ENCODE results near the gene SDHB. TPM values are rescaled to one million over a fixed set of nuclear protein-coding genes. Genes with fewer than 3 reads are reported as not detected.
A peak's percentile ranks its signal among the peaks of the same experiment; 100 is the strongest.

Gene SDHB
- total and polyA plus RNA-seq, 2 donors from 2014 or later: 92.0 to 313 TPM

DNA sequence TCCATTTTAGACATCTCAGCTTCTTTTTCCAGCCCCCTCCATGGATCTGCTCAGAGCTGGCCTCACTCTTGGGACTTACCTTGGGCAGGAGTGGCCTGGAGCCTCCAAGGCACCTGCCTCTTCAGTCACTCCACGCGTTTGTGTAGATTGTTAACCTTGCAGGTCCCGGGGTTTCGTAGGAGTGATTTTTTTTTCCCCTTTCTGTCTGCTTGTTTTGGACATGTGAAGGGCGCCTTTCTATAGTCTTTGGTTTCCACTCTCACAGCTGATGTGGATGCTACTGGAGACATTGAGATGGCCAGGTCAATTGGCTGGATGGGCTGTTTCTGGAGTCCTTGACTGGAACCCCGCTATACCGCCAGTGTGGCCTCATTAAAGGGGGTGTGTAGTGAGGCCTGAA lies 2.0 kb upstream of the SDHB start:
- no peaks in the 10 kb centered on the region for H3K27me3 ChIP-seq (ENCODE audit: control insufficient read depth, insufficient read depth, low read length)
- H3K36me3 ChIP-seq (ENCODE audit: control insufficient read depth in 2 of 3, insufficient read depth in 3 of 3, low read length in 3 of 3): no peaks in the 10 kb centered on the region
- TF ChIP-seq, protein P1, sequence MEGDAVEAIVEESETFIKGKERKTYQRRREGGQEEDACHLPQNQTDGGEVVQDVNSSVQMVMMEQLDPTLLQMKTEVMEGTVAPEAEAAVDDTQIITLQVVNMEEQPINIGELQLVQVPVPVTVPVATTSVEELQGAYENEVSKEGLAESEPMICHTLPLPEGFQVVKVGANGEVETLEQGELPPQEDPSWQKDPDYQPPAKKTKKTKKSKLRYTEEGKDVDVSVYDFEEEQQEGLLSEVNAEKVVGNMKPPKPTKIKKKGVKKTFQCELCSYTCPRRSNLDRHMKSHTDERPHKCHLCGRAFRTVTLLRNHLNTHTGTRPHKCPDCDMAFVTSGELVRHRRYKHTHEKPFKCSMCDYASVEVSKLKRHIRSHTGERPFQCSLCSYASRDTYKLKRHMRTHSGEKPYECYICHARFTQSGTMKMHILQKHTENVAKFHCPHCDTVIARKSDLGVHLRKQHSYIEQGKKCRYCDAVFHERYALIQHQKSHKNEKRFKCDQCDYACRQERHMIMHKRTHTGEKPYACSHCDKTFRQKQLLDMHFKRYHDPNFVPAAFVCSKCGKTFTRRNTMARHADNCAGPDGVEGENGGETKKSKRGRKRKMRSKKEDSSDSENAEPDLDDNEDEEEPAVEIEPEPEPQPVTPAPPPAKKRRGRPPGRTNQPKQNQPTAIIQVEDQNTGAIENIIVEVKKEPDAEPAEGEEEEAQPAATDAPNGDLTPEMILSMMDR (IDR thresholded peaks at IDR 0.05; ENCODE audit: borderline replicate concordance, extremely low read depth, insufficient read depth): no peak
- DNase-seq (no peak), FAIRE-seq (no peak)
- H3K4me1 ChIP-seq (ENCODE audit: control insufficient read depth in 2 of 3, insufficient read depth in 2 of 3, low read depth in 1 of 3, low read length in 3 of 3): peaks cover 0 to 19% (median 9%) of the 10 kb centered on the region in 3 donors
- H3K4me3 ChIP-seq (ENCODE audit: low read length in 3 of 3): no peak overlapping the region
- no peak overlapping the region for H3K27ac ChIP-seq (ENCODE audit: low read depth in 2 of 2, low read length in 2 of 2)
- intact Hi-C loops (cut with DNase I): no loop called here
- H3K9me3 ChIP-seq (ENCODE audit: control insufficient read depth in 2 of 3, insufficient read depth in 1 of 3, low read length in 3 of 3): no peaks in the 10 kb centered on the region
- H3K9ac ChIP-seq (ENCODE audit: low read length in 3 of 3): no peak overlapping the region

- DNase-seq (no peak), FAIRE-seq (no peak)
- H3K4me3 ChIP-seq (ENCODE audit: low read length in 3 of 3): peak overlapping the region; percentile 85 to 99 (median 95)
- H3K27ac ChIP-seq (ENCODE audit: low read depth in 2 of 2, low read length in 2 of 2): peak overlapping the region; percentile 94
- H3K4me1 ChIP-seq (ENCODE audit: control insufficient read depth in 2 of 3, insufficient read depth in 2 of 3, low read depth in 1 of 3, low read length in 3 of 3): peaks cover 0 to 16% (median 9%) of the 10 kb centered on the region in 3 donors
- intact Hi-C loops (cut with DNase I): no loop called here
- peak overlapping the region; percentile 88 to 98 (median 91) for H3K9ac ChIP-seq (ENCODE audit: low read length in 3 of 3)
- no peaks in the 10 kb centered on the region for H3K9me3 ChIP-seq (ENCODE audit: control insufficient read depth in 2 of 3, insufficient read depth in 1 of 3, low read length in 3 of 3)
- no peaks in the 10 kb centered on the region for H3K27me3 ChIP-seq (ENCODE audit: control insufficient read depth, insufficient read depth, low read length)
- TF ChIP-seq, protein P1 (IDR thresholded peaks at IDR 0.05; ENCODE audit: borderline replicate concordance, extremely low read depth, insufficient read depth): no peak
- H3K36me3 ChIP-seq (ENCODE audit: control insufficient read depth in 2 of 3, insufficient read depth in 3 of 3, low read length in 3 of 3): peaks cover 0 to 5% (median 5%) of the 10 kb centered on the region in 3 donors
Measured at GRCh38 chr1:17053086-17053684, 647 bp downstream of the SDHB start.

DNA sequence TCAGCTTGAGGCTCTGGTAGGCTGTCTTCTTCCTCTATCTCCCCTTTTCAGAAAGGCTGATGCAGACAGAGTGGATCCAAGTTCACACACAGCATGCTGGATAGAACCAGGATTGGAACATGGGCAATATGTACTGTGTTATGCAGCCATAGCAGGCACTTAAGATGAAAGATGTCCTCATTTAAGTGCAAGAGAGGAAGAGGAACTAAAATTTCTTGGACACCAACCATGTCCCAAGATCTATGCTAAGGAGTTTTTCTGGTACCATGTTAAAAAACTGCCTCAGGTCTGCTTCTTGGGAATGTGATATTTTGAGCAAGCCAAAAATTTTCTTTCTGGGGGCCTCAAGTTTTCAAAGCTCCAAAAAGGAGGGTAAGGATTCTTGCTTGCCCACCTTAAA lies 1.2 kb downstream of the SDHB start:
- no peaks in the 10 kb centered on the region for H3K27me3 ChIP-seq (ENCODE audit: control insufficient read depth, insufficient read depth, low read length)
- peaks cover 0 to 16% (median 9%) of the 10 kb centered on the region in 3 donors for H3K4me1 ChIP-seq (ENCODE audit: control insufficient read depth in 2 of 3, insufficient read depth in 2 of 3, low read depth in 1 of 3, low read length in 3 of 3)
- H3K9me3 ChIP-seq (ENCODE audit: control insufficient read depth in 2 of 3, insufficient read depth in 1 of 3, low read length in 3 of 3): no peaks in the 10 kb centered on the region
- peak overlapping the region in 2 of 3 donors; percentile 43 to 88 for H3K9ac ChIP-seq (ENCODE audit: low read length in 3 of 3)
- no peak for DNase-seq
- FAIRE-seq: no peak
- H3K36me3 ChIP-seq (ENCODE audit: control insufficient read depth in 2 of 3, insufficient read depth in 3 of 3, low read length in 3 of 3): peaks cover 0 to 5% (median 5%) of the 10 kb centered on the region in 3 donors
- intact Hi-C loops (cut with DNase I): no loop called here
- TF ChIP-seq, protein P1 (IDR thresholded peaks at IDR 0.05; ENCODE audit: borderline replicate concordance, extremely low read depth, insufficient read depth): no peak
- H3K27ac ChIP-seq (ENCODE audit: low read depth in 2 of 2, low read length in 2 of 2): no peak overlapping the region
- H3K4me3 ChIP-seq (ENCODE audit: low read length in 3 of 3): peak overlapping the region in 2 of 3 donors; percentile 95 to 99

Measured in kidney (tissue), 14 donors.